Loucy (cell line): ENCODE data around the gene PPEF1.

Experiments used
- H2AFZ ChIP-seq: fragments of 200-600 bp; sonication (generic); 2 replicates; pipeline ENCODE4 v1.6.0; 2016; ENCODE audit warnings: antibody characterized with exemption, mild to moderate bottlenecking, low read length, moderate library complexity
- H3F3A ChIP-seq: fragments of 200-600 bp; 2 replicates; pipeline ENCODE4 v1.6.0; 2016; ENCODE audit warnings: antibody characterized with exemption, low read depth, mild to moderate bottlenecking
- H3K27me3 ChIP-seq: fragments of 200-600 bp; sonication (generic); 2 replicates; pipeline ENCODE4 v1.6.1; 2014; ENCODE audit warnings: low read length, mild to moderate bottlenecking; ENCODE audit not compliant: insufficient read depth, poor library complexity, severe bottlenecking
- H3K36me3 ChIP-seq: fragments of 200-600 bp; sonication (generic); 2 replicates; pipeline ENCODE4 v1.6.1; 2016; ENCODE audit warnings: low read length; ENCODE audit not compliant: insufficient read depth
- H3K4me1 ChIP-seq: fragments of 200-600 bp; sonication (generic); 2 replicates; pipeline ENCODE4 v1.5.1; 2014; ENCODE audit warnings: low read length, mild to moderate bottlenecking; ENCODE audit not compliant: insufficient read depth, poor library complexity, severe bottlenecking
- H3K4me2 ChIP-seq: fragments of 200-600 bp; sonication (generic); 2 replicates; pipeline ENCODE4 v1.6.0; 2014; ENCODE audit warnings: antibody characterized with exemption, low read length, low read depth, mild to moderate bottlenecking; ENCODE audit not compliant: poor library complexity, severe bottlenecking
- H3K4me3 ChIP-seq: fragments of 200-600 bp; sonication (generic); 2 replicates; pipeline ENCODE4 v1.5.1; 2014; ENCODE audit warnings: low read length, mild to moderate bottlenecking, mixed read lengths; ENCODE audit not compliant: poor library complexity, severe bottlenecking
- H3K79me2 ChIP-seq: fragments of 200-600 bp; sonication (generic); 2 replicates; pipeline ENCODE4 v1.6.1; 2014; ENCODE audit warnings: low read length; ENCODE audit not compliant: insufficient read depth
- H3K9ac ChIP-seq: fragments of 200-600 bp; sonication (generic); 2 replicates; pipeline ENCODE4 v1.6.0; 2014; ENCODE audit warnings: mild to moderate bottlenecking, low read depth, low read length, moderate library complexity; ENCODE audit not compliant: poor library complexity, severe bottlenecking
- H3K9me2 ChIP-seq: fragments of 200-600 bp; sonication (generic); replicated peaks from 2 replicates; pipeline ENCODE4 v1.6.1; 2016; ENCODE audit warnings: low read depth, low read length, mixed read lengths
- H3K9me3 ChIP-seq: fragments of 200-600 bp; sonication (generic); 2 replicates; pipeline ENCODE4 v1.6.1; 2014; ENCODE audit warnings: mild to moderate bottlenecking, antibody characterized with exemption, low read length, low read depth; ENCODE audit not compliant: insufficient read depth
- H4K20me1 ChIP-seq: fragments of 200-600 bp; sonication (generic); 2 replicates; pipeline ENCODE4 v1.6.0; 2014; ENCODE audit warnings: antibody characterized with exemption, low read length, mild to moderate bottlenecking; ENCODE audit not compliant: insufficient read depth, poor library complexity, severe bottlenecking
- CTCF ChIP-seq: fragments of 200-600 bp; sonication (generic); conservative IDR thresholded peaks from 2 replicates; pipeline ENCODE4 v1.5.1; 2014; ENCODE audit warnings: mild to moderate bottlenecking, antibody characterized with exemption, low read length
- EZH2phosphoT487 ChIP-seq: fragments of 200-600 bp; IDR thresholded peaks from 2 replicates; pipeline ENCODE4 v1.6.1; 2018; ENCODE audit warnings: antibody characterized with exemption, mild to moderate bottlenecking, moderate library complexity, borderline replicate concordance

PPEF1 gene

DNA sequence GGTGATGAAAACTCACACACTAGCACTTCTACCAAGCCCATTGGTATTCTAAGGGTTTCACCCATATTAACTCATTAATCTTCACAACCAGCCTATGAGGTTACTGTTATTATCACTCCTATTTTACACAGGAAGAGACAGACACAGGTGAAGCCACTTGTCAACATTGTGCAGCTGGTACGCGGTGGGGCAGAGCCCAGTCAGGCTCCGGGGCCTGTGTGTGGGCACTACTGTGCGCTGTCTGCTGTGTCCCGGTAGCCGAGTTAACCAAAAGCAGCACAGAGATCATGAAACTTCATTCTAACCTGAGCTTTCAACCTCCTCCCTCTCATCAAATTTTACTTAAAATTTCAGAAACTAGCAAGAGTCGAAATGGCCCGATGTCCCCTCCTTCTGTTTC is 165.2 kb downstream of the PPEF1 start:
- Histone ChIP-seq H3K36me3 (no peaks in the 10 kb centered on the region), H3K4me3 (no peak overlapping the region), H3F3A (no peaks in the 10 kb centered on the region), H4K20me1 (no peaks in the 10 kb centered on the region), H3K79me2 (no peaks in the 10 kb centered on the region), H3K4me2 (no peak overlapping the region), H3K27me3 (no peaks in the 10 kb centered on the region), H3K9ac (no peak overlapping the region), H3K4me1 (no peaks in the 10 kb centered on the region), H3K9me2 (no peaks in the 10 kb centered on the region), H3K9me3 (no peaks in the 10 kb centered on the region), H2AFZ (no peak overlapping the region)
- TF ChIP-seq CTCF: no peak
- TF ChIP-seq EZH2phosphoT487: no peak

DNA sequence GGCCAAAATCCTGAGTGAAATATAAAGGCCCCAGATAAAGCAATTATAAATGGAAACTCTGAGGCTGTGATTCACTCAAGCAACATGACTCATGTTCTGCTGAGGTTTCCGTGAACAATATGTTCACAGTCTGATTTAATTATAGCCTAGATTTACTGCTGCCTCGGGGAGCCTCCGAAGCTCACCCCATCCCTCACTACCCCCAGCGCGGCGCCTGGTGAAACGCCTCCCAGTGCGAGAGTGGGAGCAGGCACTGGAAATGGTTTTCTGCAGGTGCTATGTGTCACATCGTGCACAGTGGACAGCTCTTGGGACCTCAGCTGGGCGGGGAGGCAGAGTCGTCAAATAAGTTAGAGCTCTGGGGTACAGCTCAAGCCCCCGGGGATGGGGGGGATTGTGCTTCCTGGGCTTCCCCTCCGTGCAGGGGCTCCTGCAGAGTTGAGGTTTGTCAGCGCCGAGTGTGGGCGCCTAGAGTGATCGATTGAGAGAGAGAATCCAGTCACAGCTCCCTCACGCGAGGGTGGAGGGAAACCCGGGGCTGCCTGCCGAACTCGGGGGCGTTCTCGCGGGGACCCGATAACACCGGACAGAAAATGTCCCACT is 165.8 kb downstream of the PPEF1 start:
- Histone ChIP-seq H3K4me3 (no peak overlapping the region), H3K4me2 (no peak overlapping the region), H3K79me2 (no peaks in the 10 kb centered on the region), H3K9me3 (no peaks in the 10 kb centered on the region), H4K20me1 (no peaks in the 10 kb centered on the region), H2AFZ (no peak overlapping the region), H3F3A (no peaks in the 10 kb centered on the region), H3K9me2 (no peaks in the 10 kb centered on the region), H3K4me1 (no peaks in the 10 kb centered on the region), H3K36me3 (no peaks in the 10 kb centered on the region), H3K9ac (no peak overlapping the region), H3K27me3 (no peaks in the 10 kb centered on the region)
- no peak for TF ChIP-seq EZH2phosphoT487
- no peak for TF ChIP-seq CTCF

DNA sequence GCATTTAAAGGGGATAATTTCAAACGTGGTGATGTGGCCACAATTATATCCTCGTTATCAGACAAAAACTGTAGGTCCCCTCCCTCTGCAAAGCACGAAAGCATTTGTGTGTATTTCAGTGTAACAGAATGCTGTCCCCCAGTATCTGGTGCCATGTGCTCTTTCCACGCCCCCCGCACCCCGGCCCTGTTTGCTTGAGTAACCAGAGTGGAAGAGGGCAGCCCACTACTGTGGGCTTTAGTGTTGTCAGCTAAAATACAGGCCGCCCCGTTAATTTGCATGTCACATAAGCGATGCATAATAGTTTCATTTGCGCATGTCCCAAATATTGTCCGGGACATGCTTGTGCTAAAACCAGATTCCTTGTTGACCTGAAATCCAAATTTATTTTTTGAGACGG is 166.4 kb downstream of the PPEF1 start:
- H2AFZ ChIP-seq: no peak overlapping the region
- H3K9ac ChIP-seq: no peak overlapping the region
- H4K20me1 ChIP-seq: no peaks in the 10 kb centered on the region
- no peaks in the 10 kb centered on the region for H3K79me2 ChIP-seq
- no peak overlapping the region for H3K4me2 ChIP-seq
- no peaks in the 10 kb centered on the region for H3K27me3 ChIP-seq
- no peaks in the 10 kb centered on the region for H3F3A ChIP-seq
- no peak overlapping the region for H3K4me3 ChIP-seq
- no peaks in the 10 kb centered on the region for H3K4me1 ChIP-seq
- no peak for TF ChIP-seq EZH2phosphoT487
- no peak for TF ChIP-seq CTCF
- H3K9me3 ChIP-seq: no peaks in the 10 kb centered on the region
- no peaks in the 10 kb centered on the region for H3K36me3 ChIP-seq
- no peaks in the 10 kb centered on the region for H3K9me2 ChIP-seq
